Mammary epithelial cell (primary cell): Measurements from ENCODE around the gene CDH11.

Source experiments
- CTCF ChIP-seq, 2 donors: IDR thresholded peaks in 1 of 2; conservative IDR thresholded peaks in 1 of 2; 2 replicates each; pipeline ENCODE4 v1.5.1; 2011 to 2012; ENCODE audit warnings: inconsistent platforms in 2 of 2, low read length in 2 of 2, mild to moderate bottlenecking in 2 of 2, control low read depth in 1 of 2, low read depth in 1 of 2; ENCODE audit not compliant: insufficient read depth in 1 of 2; ENCODE audit errors: extremely low read depth in 1 of 2
- EZH2 ChIP-seq: IDR thresholded peaks from 2 replicates; pipeline ENCODE4 v1.6.1; 2012; ENCODE audit warnings: low read length, inconsistent platforms, borderline replicate concordance

- TF ChIP-seq CTCF (conservative IDR thresholded peaks at IDR 0.05 in 1 of 2, IDR thresholded peaks at IDR 0.05 in 1 of 2; ENCODE audit: extremely low read depth in 1 of 2, insufficient read depth in 1 of 2, low read depth in 1 of 2, low read length in 2 of 2) (no peak), EZH2 (no peak)
Measured at GRCh38 chr16:65125871-65126270, 4.0 kb upstream of the CDH11 start.
